Muscle of leg (tissue), 11 donors: ENCODE results near the gene KIF6. TPM values are rescaled to one million over a fixed set of nuclear protein-coding genes. Genes with fewer than 3 reads are reported as not detected.

Experiments
- DNase-seq: peaks from one replicate; pipeline ENCODE4 v3.0.0; 2013
- H3K27ac ChIP-seq: one replicate; pipeline ENCODE4 v1.5.1; 2013; ENCODE audit warnings: mild to moderate bottlenecking, low read length, control low read depth
- H3K27me3 ChIP-seq: one replicate; pipeline ENCODE4 v1.6.1; 2013; ENCODE audit warnings: low read length; ENCODE audit not compliant: control insufficient read depth, insufficient read depth
- H3K36me3 ChIP-seq: one replicate; pipeline ENCODE4 v1.6.1; 2013; ENCODE audit warnings: low read length; ENCODE audit not compliant: control insufficient read depth, insufficient read depth
- H3K4me1 ChIP-seq: one replicate; pipeline ENCODE4 v1.6.1; 2013; ENCODE audit warnings: low read length; ENCODE audit not compliant: control insufficient read depth, insufficient read depth
- H3K4me3 ChIP-seq: one replicate; pipeline ENCODE4 v1.5.1; 2013; ENCODE audit warnings: low read length, control low read depth
- H3K9me3 ChIP-seq: replicated peaks from 2 replicates; pipeline ENCODE4 v1.6.1; 2013; ENCODE audit warnings: low read depth, low read length; ENCODE audit not compliant: control insufficient read depth
- WGBS: methylation state at CpG from one replicate; pipeline ENCODE4 v1.1.5; 2013; ENCODE audit warnings: missing lambda C conversion rate; ENCODE audit not compliant: insufficient coverage; 5-methylcytosine and 5-hydroxymethylcytosine counted together
- polyA plus RNA-seq, 8 donors: library from polyadenylated mRNA; unstranded; fragments of 120-200 nt; gene quantifications; one replicate each; pipeline versions ENCODE4 v1.2.1 to v1.2.3, GENCODE V29; 2013; ENCODE audit warnings: inconsistent platforms in 1 of 8, low replicate concordance in 1 of 8; ENCODE audit not compliant: insufficient read length in 8 of 8, insufficient read depth in 1 of 8
- total RNA-seq: library from RNA; stranded (reverse); fragments of 120-200 nt; gene quantifications from one replicate; pipeline ENCODE4 v1.2.4, GENCODE V29; 2013

KIF6 gene
- total and polyA plus RNA-seq, 9 donors = 0.61 to 1.4 (median 1.1) TPM

DNA sequence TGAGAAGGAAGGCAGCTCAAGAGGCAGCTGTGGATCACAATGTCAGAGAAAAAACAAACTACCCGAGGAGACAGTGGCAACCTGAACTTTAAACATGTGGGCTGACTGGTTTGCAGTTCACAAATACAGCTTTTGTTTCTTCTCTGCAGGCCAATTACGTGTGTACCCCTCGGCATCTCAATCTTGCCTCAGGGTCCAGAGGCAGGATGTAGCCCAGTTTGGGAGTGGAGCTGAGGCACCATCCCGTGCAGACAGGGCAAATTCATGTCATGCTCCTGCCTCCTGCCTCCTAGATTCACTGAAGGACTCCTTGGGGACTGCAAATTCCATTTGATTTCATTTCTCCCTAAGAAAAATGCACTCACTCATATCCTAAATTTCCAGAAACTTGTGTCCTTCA, 308.5 kb downstream of the KIF6 start:
- H3K27ac ChIP-seq = no peak overlapping the region
- DNase-seq = no peak
- H3K9me3 ChIP-seq = no peaks in the 10 kb centered on the region
- WGBS = 31% methylated on average over 2 of the region's 4 CpGs
- no peaks in the 10 kb centered on the region for H3K27me3 ChIP-seq
- no peak overlapping the region for H3K4me3 ChIP-seq
- H3K36me3 ChIP-seq = no peaks in the 10 kb centered on the region
- H3K4me1 ChIP-seq = peaks cover 3% of the 10 kb centered on the region

DNA sequence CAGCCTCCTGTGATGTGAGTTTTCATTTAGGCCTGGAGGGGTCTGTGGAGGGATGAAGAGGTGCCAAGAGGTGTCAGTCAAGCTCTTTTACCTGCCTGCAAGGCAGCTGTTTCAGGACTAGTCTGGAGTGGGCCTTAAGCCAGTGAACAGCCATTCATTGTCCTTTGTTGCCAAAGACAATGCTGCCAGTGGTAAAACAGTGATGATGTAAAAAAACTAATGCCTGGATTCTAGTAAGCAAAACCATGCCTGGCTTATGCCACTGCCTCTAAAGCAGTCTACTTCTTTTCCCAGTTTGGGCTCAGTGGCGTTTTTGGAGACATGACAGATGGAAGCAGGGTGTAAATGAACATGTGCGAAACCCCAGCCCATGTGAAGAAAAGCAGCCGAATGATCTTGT, 309.2 kb downstream of the KIF6 start:
- no CpG with 5 or more reads among the region's 3 CpGs for WGBS
- H3K9me3 ChIP-seq = no peaks in the 10 kb centered on the region
- peaks cover 3% of the 10 kb centered on the region for H3K4me1 ChIP-seq
- H3K27ac ChIP-seq = no peak overlapping the region
- no peaks in the 10 kb centered on the region for H3K36me3 ChIP-seq
- DNase-seq = no peak
- H3K4me3 ChIP-seq = no peak overlapping the region
- no peaks in the 10 kb centered on the region for H3K27me3 ChIP-seq

DNA sequence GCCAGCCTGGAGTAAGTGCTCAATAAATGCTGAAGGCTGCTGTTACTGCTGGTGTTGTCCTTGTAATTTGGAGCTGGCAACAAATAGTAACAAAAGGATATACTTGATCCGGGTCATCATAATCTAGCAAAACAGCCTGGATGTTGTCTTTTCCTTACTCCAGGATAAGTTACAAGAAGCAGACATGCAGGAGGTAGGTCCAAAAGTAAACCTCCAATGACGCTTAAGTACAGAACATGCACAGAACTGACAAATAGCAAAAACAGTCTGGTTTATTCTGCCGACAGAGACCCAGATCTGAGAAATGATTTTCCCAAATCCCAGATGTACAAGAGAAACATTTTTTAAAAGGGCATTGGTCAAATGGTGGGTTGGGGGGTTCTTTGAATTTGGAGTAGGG, 309.7 kb downstream of the KIF6 start:
- WGBS = 86% methylated on average over 1 of the region's 3 CpGs
- Histone ChIP-seq H3K27me3 (no peaks in the 10 kb centered on the region), H3K4me1 (peaks cover 3% of the 10 kb centered on the region), H3K27ac (no peak overlapping the region), H3K4me3 (no peak overlapping the region), H3K36me3 (no peaks in the 10 kb centered on the region), H3K9me3 (no peaks in the 10 kb centered on the region)
- DNase-seq = no peak

DNA sequence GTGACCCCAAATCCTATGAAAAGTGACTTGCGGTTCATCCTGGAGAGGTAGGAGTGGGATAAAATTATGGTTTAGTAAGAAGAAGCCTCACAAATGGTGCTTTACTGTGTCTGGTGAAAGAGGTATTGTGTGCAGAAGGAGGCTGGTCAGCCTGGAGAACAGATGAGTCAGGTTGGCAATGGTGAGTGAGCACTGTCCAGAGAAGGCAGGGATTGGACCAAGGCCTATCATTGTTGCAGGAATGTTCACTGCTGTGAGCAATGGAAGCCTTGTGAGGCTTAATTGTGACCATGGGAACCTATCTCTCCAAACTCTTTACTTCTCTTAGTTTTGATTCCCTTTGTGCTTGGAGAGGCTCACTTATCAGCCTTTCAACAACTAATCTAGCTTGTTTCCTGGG, 313.7 kb downstream of the KIF6 start:
- Histone ChIP-seq H3K4me3 (no peak overlapping the region), H3K27ac (no peak overlapping the region), H3K36me3 (no peaks in the 10 kb centered on the region), H3K27me3 (no peaks in the 10 kb centered on the region), H3K9me3 (no peaks in the 10 kb centered on the region), H3K4me1 (no peaks in the 10 kb centered on the region)
- no peak for DNase-seq
- WGBS = 100% methylated on average over 1 of the region's 1 CpG

DNA sequence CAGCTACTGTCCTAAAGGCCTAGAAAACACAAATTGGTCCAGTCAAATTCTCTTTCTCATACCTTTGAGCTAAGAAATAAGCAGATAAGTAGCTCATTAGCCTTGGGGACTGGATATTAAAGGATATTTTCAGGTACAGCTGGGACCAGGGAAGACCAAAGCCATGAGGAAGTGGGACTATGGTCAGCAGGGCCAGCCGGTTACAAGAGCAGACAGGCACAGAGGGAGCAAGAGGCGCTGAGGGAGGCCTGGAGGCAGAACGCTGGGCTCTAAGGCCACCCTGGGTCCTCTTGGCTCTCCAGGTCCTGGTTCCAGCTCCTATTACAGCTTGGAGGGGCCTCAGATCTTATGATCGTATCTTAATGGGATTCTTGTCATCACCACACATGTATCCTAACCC, 314.2 kb downstream of the KIF6 start:
- Histone ChIP-seq H3K4me1 (no peaks in the 10 kb centered on the region), H3K9me3 (no peaks in the 10 kb centered on the region), H3K27ac (no peak overlapping the region), H3K36me3 (no peaks in the 10 kb centered on the region), H3K27me3 (no peaks in the 10 kb centered on the region), H3K4me3 (no peak overlapping the region)
- DNase-seq = no peak
- 91% methylated on average over 3 of the region's 4 CpGs for WGBS

DNA sequence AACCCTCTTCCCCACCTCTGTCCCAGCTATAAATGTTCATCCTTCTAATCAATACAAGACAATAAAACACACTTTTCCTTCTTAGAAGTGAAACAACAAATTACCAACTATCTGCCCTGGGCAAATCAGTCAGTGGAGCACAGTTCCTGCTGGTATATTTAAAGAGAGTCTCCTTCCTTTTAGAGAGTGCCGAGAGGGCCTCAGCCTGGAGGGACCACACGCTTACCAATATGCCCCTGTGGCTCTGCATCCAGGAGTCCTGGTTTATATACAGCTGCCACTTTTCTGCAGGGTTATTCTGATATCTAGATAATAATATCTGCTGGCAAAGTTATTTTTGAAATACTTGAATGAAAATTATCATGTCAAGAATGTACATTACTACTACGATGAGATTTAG, 315.3 kb downstream of the KIF6 start:
- Histone ChIP-seq H3K9me3 (no peaks in the 10 kb centered on the region), H3K27me3 (no peaks in the 10 kb centered on the region), H3K4me1 (no peaks in the 10 kb centered on the region), H3K27ac (no peak overlapping the region), H3K4me3 (no peak overlapping the region), H3K36me3 (no peaks in the 10 kb centered on the region)
- no peak for DNase-seq
- WGBS = no CpG with 5 or more reads among the region's 3 CpGs

DNA sequence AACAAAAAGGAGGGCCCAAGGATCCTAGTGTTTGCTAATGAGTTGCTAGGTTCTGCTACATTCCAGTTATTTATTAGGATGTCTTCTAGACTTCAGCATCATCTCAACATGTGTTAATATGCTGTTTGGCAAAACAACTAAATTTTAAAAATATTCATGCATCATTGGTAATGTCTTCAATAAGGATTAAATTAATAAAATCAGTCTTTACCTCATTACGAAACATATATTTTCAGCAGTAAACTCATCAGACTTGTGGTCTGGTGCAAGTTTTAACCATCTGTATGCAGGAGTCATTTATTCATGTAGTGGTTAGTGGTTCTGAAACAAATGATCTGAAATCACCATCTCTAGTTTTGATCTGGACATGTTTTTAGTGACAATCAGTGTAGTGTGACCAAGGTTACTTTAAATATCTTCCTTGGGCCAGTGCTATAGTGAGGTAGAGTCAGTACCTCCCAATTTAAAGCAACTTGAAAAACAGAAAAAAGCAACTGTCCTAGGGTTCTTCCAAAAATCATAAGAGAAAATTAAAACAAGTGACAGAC, 317.7 kb downstream of the KIF6 start:
- WGBS = no CpG with 5 or more reads among the region's 1 CpG

DNA sequence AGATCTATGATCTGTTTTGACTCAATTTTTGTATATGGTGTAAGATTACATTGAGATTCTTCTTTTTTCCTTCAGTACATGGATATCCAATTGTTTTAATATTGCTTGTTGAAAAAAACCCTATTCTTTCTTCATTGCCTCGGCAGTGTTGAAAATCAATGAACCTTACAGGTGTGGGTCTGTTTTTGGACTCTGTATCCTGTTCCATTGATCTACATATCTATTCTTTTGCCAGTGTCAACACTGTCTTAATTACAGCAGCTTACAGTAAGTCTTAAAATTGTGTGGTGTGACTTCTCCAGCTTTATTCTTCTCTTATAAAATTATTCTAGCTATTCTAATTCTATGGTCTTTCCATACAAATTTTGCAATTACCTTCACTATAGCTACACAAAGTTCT, 320.9 kb downstream of the KIF6 start:
- Histone ChIP-seq H3K9me3 (no peaks in the 10 kb centered on the region), H3K4me3 (no peak overlapping the region), H3K4me1 (no peaks in the 10 kb centered on the region), H3K36me3 (no peaks in the 10 kb centered on the region), H3K27me3 (no peaks in the 10 kb centered on the region), H3K27ac (no peak overlapping the region)
- no CpG with 5 or more reads among the region's 1 CpG for WGBS
- DNase-seq = no peak

More for the DNA sequence above, 317.7 kb downstream of the KIF6 start:
- Histone ChIP-seq H3K9me3 (no peaks in the 10 kb centered on the region), H3K27me3 (no peaks in the 10 kb centered on the region), H3K4me3 (no peak overlapping the region), H3K27ac (no peak overlapping the region), H3K36me3 (no peaks in the 10 kb centered on the region), H3K4me1 (no peaks in the 10 kb centered on the region)
- DNase-seq = no peak

DNA sequence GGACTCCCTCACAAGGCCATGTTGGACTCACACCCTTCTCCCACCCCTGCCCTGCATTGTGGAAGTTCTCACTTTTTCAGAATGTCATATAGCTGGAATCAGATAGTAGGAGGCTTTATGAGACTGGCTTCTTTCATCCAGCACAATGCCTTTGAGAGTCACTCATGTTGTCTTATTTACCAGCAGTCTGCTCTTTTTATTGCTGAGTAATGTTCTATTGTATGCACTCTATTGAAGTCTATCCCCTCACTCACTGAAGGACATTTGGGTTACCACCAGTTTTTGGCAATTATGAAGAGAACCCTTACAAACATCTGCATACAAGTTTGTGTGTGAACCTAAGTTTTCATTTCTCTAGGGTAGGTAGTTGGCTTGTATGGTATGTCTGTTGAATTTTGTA, 321.9 kb downstream of the KIF6 start:
- no peaks in the 10 kb centered on the region for H3K36me3 ChIP-seq
- no peak for DNase-seq

DNA sequence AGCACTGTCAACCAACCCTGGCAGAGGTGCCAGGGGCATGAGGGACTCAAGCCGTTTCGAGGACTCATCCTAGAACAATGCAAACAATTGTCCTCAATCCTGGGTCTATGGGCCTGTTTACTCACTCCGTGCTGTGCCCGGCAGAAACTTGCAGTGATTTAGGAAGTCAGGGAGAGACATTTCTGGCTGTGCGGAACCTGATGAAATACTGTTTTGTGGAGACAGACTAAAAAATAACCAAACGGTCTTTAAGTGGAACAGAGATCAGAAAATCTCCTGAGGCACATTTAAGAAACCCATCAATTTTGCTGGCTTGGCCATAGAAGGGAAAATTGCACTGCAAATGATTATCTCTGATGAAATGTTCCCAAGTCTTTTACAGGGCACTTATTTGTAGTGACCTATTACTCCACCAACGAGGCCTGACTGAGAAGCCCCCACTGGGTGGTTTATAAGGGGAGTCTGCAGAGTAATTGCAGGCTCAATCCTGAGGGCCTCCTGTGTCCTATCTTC, 322.9 kb downstream of the KIF6 start:
- Histone ChIP-seq H3K4me1 (no peaks in the 10 kb centered on the region), H3K27me3 (no peaks in the 10 kb centered on the region), H3K9me3 (no peaks in the 10 kb centered on the region), H3K27ac (no peak overlapping the region), H3K4me3 (no peak overlapping the region), H3K36me3 (no peaks in the 10 kb centered on the region)
- DNase-seq = no peak
- WGBS = 40% methylated on average over 2 of the region's 7 CpGs

More for the DNA sequence above, 321.9 kb downstream of the KIF6 start:
- Histone ChIP-seq H3K27ac (no peak overlapping the region), H3K4me1 (no peaks in the 10 kb centered on the region), H3K27me3 (no peaks in the 10 kb centered on the region), H3K4me3 (no peak overlapping the region), H3K9me3 (no peaks in the 10 kb centered on the region)

DNA sequence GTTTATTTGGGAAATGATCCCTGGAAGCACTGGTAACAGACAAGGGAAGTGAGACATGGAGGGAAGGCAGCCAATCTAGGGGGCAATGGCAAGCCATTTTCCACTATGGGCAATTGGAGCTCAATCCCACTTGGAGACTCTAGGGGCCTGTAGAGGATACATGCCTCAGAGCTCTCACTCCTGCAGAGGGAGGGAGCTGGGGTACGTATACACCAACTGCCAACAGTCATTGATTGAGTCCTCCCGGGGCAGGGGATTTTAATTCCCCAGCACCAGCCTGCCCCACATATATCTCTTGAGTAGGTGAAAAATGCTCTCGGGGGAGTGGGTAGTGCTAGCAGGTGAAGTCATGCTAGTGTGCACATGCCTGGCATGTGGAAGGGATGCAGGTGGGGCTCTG, 323.8 kb downstream of the KIF6 start:
- Histone ChIP-seq H3K27ac (no peak overlapping the region), H3K4me3 (no peak overlapping the region), H3K4me1 (no peaks in the 10 kb centered on the region), H3K36me3 (no peaks in the 10 kb centered on the region), H3K9me3 (no peaks in the 10 kb centered on the region), H3K27me3 (no peaks in the 10 kb centered on the region)
- DNase-seq = no peak
- no CpG with 5 or more reads among the region's 3 CpGs for WGBS
